Mesodermal cell (in vitro differentiated cells): ENCODE data around the gene PGAM1.

ENCODE experiments used
- H3K27ac ChIP-seq: 2 replicates; pipeline ENCODE4 v1.7.0; 2013; ENCODE audit warnings: mild to moderate bottlenecking, low read depth, low read length, moderate library complexity; ENCODE audit not compliant: severe bottlenecking
- H3K36me3 ChIP-seq: 2 replicates; pipeline ENCODE4 v1.7.1; 2013; ENCODE audit warnings: mild to moderate bottlenecking, low read length, moderate library complexity; ENCODE audit not compliant: control insufficient read depth, insufficient read depth
- H3K4me1 ChIP-seq: one replicate; pipeline ENCODE4 v1.7.1; 2013; ENCODE audit warnings: mild to moderate bottlenecking, low read length; ENCODE audit not compliant: insufficient read depth, control insufficient read depth, poor library complexity, severe bottlenecking
- H3K4me3 ChIP-seq: 2 replicates; pipeline ENCODE4 v1.7.0; 2013; ENCODE audit warnings: low read length, control low read depth, mild to moderate bottlenecking; ENCODE audit not compliant: insufficient read depth, poor library complexity, severe bottlenecking; ENCODE audit errors: extremely low read depth
- H3K9me3 ChIP-seq: 2 replicates; pipeline ENCODE4 v1.7.1; 2013; ENCODE audit warnings: mild to moderate bottlenecking, low read length, moderate library complexity; ENCODE audit not compliant: control insufficient read depth
- WGBS, 2 experiments: methylation state at CpG; one replicate each; pipeline ENCODE4 v1.1.5; 2013; ENCODE audit warnings: missing lambda C conversion rate in 2 of 2; ENCODE audit not compliant: insufficient coverage in 2 of 2; 5-methylcytosine and 5-hydroxymethylcytosine counted together

Gene PGAM1

GRCh38 chr10:97435211-97435610 is 9.2 kb downstream of the PGAM1 start:
- H3K4me3 ChIP-seq, result no peak overlapping the region
- no peak overlapping the region for H3K27ac ChIP-seq
- no peaks in the 10 kb centered on the region for H3K4me1 ChIP-seq
- peaks cover 82% of the 10 kb centered on the region for H3K36me3 ChIP-seq
- 86 to 94% methylated on average over 5 of the region's 6 CpGs for WGBS, 2 experiments
- no peaks in the 10 kb centered on the region for H3K9me3 ChIP-seq

GRCh38 chr10:97442277-97442676 is 16.3 kb downstream of the PGAM1 start:
- peaks cover 9% of the 10 kb centered on the region for H3K4me1 ChIP-seq
- no peak overlapping the region for H3K4me3 ChIP-seq
- peaks cover 54% of the 10 kb centered on the region for H3K36me3 ChIP-seq
- no peak overlapping the region for H3K27ac ChIP-seq
- WGBS, 2 experiments, result 93 to 100% methylated on average over 1 of the region's 1 CpG
- no peaks in the 10 kb centered on the region for H3K9me3 ChIP-seq

- peaks cover 14% of the 10 kb centered on the region for H3K4me1 ChIP-seq
- H3K4me3 ChIP-seq, result no peak overlapping the region
- no peaks in the 10 kb centered on the region for H3K9me3 ChIP-seq
- WGBS, 2 experiments, result 86 to 100% methylated on average over 1 of the region's 1 CpG
- no peak overlapping the region for H3K27ac ChIP-seq
- H3K36me3 ChIP-seq, result peaks cover 43% of the 10 kb centered on the region
These were observed 18.2 kb downstream of the PGAM1 start for GRCh38 chr10:97444212-97444611.

GRCh38 chr10:97445357-97445721 is 19.3 kb downstream of the PGAM1 start:
- WGBS, 2 experiments, result 2 to 9% methylated on average over 9 to 12 of the region's 13 CpGs
- Histone ChIP-seq H3K4me1 (peaks cover 14% of the 10 kb centered on the region), H3K36me3 (peaks cover 38% of the 10 kb centered on the region), H3K9me3 (no peaks in the 10 kb centered on the region), H3K4me3 (peak overlapping the region; percentile 93), H3K27ac (peak overlapping the region; percentile 53)

GRCh38 chr10:97445722-97446639 is 20.0 kb downstream of the PGAM1 start, which contains the start of the genes EXOSC1 and ZDHHC16:
Gene EXOSC1, minus strand, starts transcription at chr10:97446006. Its CDS starts 21 bp downstream, at chr10:97445985.
Gene ZDHHC16, plus strand, starts transcription at chr10:97446175. Its CDS starts 5,501 bp downstream, at chr10:97451676.
- no peaks in the 10 kb centered on the region for H3K9me3 ChIP-seq
- 1% methylated on average over 50 to 53 of the region's 66 CpGs for WGBS, 2 experiments
- peaks cover 14% of the 10 kb centered on the region for H3K4me1 ChIP-seq
- H3K4me3 ChIP-seq, result peak within 1 kb of the TSS; percentile 93
- H3K27ac ChIP-seq, result peak within 1 kb of the TSS; percentile 53
- peaks cover 40% of the 10 kb centered on the region for H3K36me3 ChIP-seq

GRCh38 chr10:97450828-97451227 is 24.8 kb downstream of the PGAM1 start:
- no peaks in the 10 kb centered on the region for H3K9me3 ChIP-seq
- peaks cover 66% of the 10 kb centered on the region for H3K36me3 ChIP-seq
- H3K4me1 ChIP-seq, result peaks cover 11% of the 10 kb centered on the region
- WGBS, 2 experiments, result 88 to 100% methylated on average over 1 of the region's 2 CpGs
- H3K27ac ChIP-seq, result no peak overlapping the region
- no peak overlapping the region for H3K4me3 ChIP-seq

GRCh38 chr10:97451605-97452004 is 25.6 kb downstream of the PGAM1 start:
- 93 to 95% methylated on average over 16 to 17 of the region's 17 CpGs for WGBS, 2 experiments
- Histone ChIP-seq H3K9me3 (no peaks in the 10 kb centered on the region), H3K4me1 (peaks cover 11% of the 10 kb centered on the region), H3K4me3 (no peak overlapping the region), H3K36me3 (peaks cover 73% of the 10 kb centered on the region), H3K27ac (no peak overlapping the region)

GRCh38 chr10:97452352-97452751 is 26.4 kb downstream of the PGAM1 start:
- Histone ChIP-seq H3K27ac (no peak overlapping the region), H3K4me3 (no peak overlapping the region), H3K4me1 (peaks cover 5% of the 10 kb centered on the region), H3K9me3 (no peaks in the 10 kb centered on the region), H3K36me3 (peaks cover 78% of the 10 kb centered on the region)
- 90 to 97% methylated on average over 4 to 5 of the region's 6 CpGs for WGBS, 2 experiments

GRCh38 chr10:97454330-97455036 is 28.5 kb downstream of the PGAM1 start:
- H3K4me1 ChIP-seq, result no peaks in the 10 kb centered on the region
- no peak overlapping the region for H3K27ac ChIP-seq
- 94% methylated on average over 2 of the region's 3 CpGs for WGBS, 2 experiments
- H3K9me3 ChIP-seq, result no peaks in the 10 kb centered on the region
- H3K4me3 ChIP-seq, result no peak overlapping the region
- peaks cover 90% of the 10 kb centered on the region for H3K36me3 ChIP-seq

- WGBS, 2 experiments, result 74 to 93% methylated on average over 3 to 5 of the region's 5 CpGs
- H3K4me1 ChIP-seq, result no peaks in the 10 kb centered on the region
These were observed 30.2 kb downstream of the PGAM1 start for GRCh38 chr10:97456034-97456685.

More at GRCh38 chr10:97456034-97456685, 30.2 kb downstream of the PGAM1 start:
- H3K36me3 ChIP-seq, result peaks cover 98% of the 10 kb centered on the region
- no peak overlapping the region for H3K4me3 ChIP-seq
- no peak overlapping the region for H3K27ac ChIP-seq
- no peaks in the 10 kb centered on the region for H3K9me3 ChIP-seq
